Stimulated activated CD8-positive, alpha-beta memory T cell treated with anti-CD3 and anti-CD28 coated beads, Interleukin-7, amount 100 ng/mL, for 24 hours (primary cell): ENCODE measurements around the gene ACSM2A.
"Not testable (repeated sequence)": the region's sequence is repeated elsewhere in the genome, so short reads cannot be mapped to it uniquely, and the experiment has no call there.

Experiments used
- DNase-seq: peaks from one replicate; pipeline ENCODE4 v3.0.0-alpha.2; 2020; ENCODE audit warnings: low read depth

ACSM2A gene

GRCh38 chr16:20459227-20459626, 7.9 kb downstream of the ACSM2A start:
- DNase-seq, result not testable (repeated sequence)

GRCh38 chr16:20460313-20460712, 9.0 kb downstream of the ACSM2A start:
- not testable (repeated sequence) for DNase-seq

GRCh38 chr16:20468954-20469353, 17.6 kb downstream of the ACSM2A start:
- not testable (repeated sequence) for DNase-seq

- not testable (repeated sequence) for DNase-seq
Observed at GRCh38 chr16:20469930-20470329, 18.6 kb downstream of the ACSM2A start.

- not testable (repeated sequence) for DNase-seq
Observed at GRCh38 chr16:20470732-20471131, 19.4 kb downstream of the ACSM2A start.

- not testable (repeated sequence) for DNase-seq
Observed at GRCh38 chr16:20477188-20477744, 25.9 kb downstream of the ACSM2A start.

GRCh38 chr16:20483989-20484388, 32.7 kb downstream of the ACSM2A start:
- DNase-seq, result not testable (repeated sequence)

GRCh38 chr16:20484726-20485125, 33.4 kb downstream of the ACSM2A start:
- DNase-seq, result no peak

GRCh38 chr16:20485408-20485807, 34.1 kb downstream of the ACSM2A start:
- DNase-seq, result no peak

GRCh38 chr16:20490994-20491393, 39.7 kb downstream of the ACSM2A start:
- not testable (repeated sequence) for DNase-seq

GRCh38 chr16:20491448-20491847, 40.1 kb downstream of the ACSM2A start:
- DNase-seq, result not testable (repeated sequence)

- no peak for DNase-seq
Observed at GRCh38 chr16:20504418-20504817, 53.1 kb downstream of the ACSM2A start.

GRCh38 chr16:20507280-20507679, 56.0 kb downstream of the ACSM2A start:
- no peak for DNase-seq

- DNase-seq, result no peak
Observed at GRCh38 chr16:20510323-20510722, 59.0 kb downstream of the ACSM2A start.

- no peak for DNase-seq
Observed at GRCh38 chr16:20515688-20516090, 64.4 kb downstream of the ACSM2A start.

GRCh38 chr16:20517149-20517548, 65.8 kb downstream of the ACSM2A start:
- DNase-seq, result no peak

- no peak for DNase-seq
Observed at GRCh38 chr16:20519231-20519630, 67.9 kb downstream of the ACSM2A start.

- DNase-seq, result no peak
Observed at GRCh38 chr16:20520103-20520502, 68.8 kb downstream of the ACSM2A start.

- not testable (repeated sequence) for DNase-seq
Observed at GRCh38 chr16:20531795-20532194, 80.5 kb downstream of the ACSM2A start.

GRCh38 chr16:20532284-20532792, 81.0 kb downstream of the ACSM2A start:
- DNase-seq, result not testable (repeated sequence)

- DNase-seq, result not testable (repeated sequence)
Observed at GRCh38 chr16:20536669-20537068, 85.3 kb downstream of the ACSM2A start.
